Measurements from ENCODE around the gene DYRK1B.

Gene DYRK1B

GRCh38 chr19:39864118-39864517 is 30.2 kb upstream of the DYRK1B start:
- H3K36me3 ChIP-seq (ENCODE audit: control insufficient read depth in 1 of 2, insufficient read depth in 2 of 2, low read depth in 1 of 2, low read length in 2 of 2), result no peaks in the 10 kb centered on the region
- no peak overlapping the region for H3K23ac ChIP-seq (ENCODE audit: low read length in 2 of 2)
- H3K4me2 ChIP-seq (ENCODE audit: low read length, poor library complexity, severe bottlenecking), result no peak overlapping the region
- H3K79me1 ChIP-seq (replicated peaks; ENCODE audit: low read length, poor library complexity, severe bottlenecking), result no peaks in the 10 kb centered on the region
- H2BK120ac ChIP-seq (ENCODE audit: low read depth, low read length), result no peak overlapping the region
- H2AK5ac ChIP-seq (ENCODE audit: low read length, severe bottlenecking), result no peak overlapping the region
- no peak overlapping the region for H3K18ac ChIP-seq (ENCODE audit: low read depth in 1 of 2, low read length in 2 of 2)
- no peak overlapping the region for H4K91ac ChIP-seq (ENCODE audit: low read length)
- no peaks in the 10 kb centered on the region for H3K9me3 ChIP-seq (ENCODE audit: control insufficient read depth, low read length)
- H3K4me1 ChIP-seq (ENCODE audit: control insufficient read depth, insufficient read depth, low read depth, low read length), result no peaks in the 10 kb centered on the region
- H2BK15ac ChIP-seq (ENCODE audit: low read depth, poor library complexity, severe bottlenecking), result no peak overlapping the region
- no peak overlapping the region for H3K27ac ChIP-seq (ENCODE audit: low read length, poor library complexity, severe bottlenecking)
- H3K4me3 ChIP-seq (ENCODE audit: insufficient read depth in 1 of 2, low read depth in 1 of 2, low read length in 2 of 2), result no peak overlapping the region
- no peak overlapping the region for H3K4ac ChIP-seq (ENCODE audit: low read depth in 1 of 2, low read length in 2 of 2)
- H2BK12ac ChIP-seq (ENCODE audit: low read length in 2 of 2), result no peak overlapping the region
- H4K8ac ChIP-seq (ENCODE audit: low read length), result no peak overlapping the region
- no peak overlapping the region for H2BK5ac ChIP-seq (ENCODE audit: low read depth, low read length, poor library complexity, severe bottlenecking)
- H2AFZ ChIP-seq (ENCODE audit: low read depth, low read length), result no peak overlapping the region
- no peak for DNase-seq
- peaks cover 0 to 4% of the 10 kb centered on the region in 2 experiments for H3K27me3 ChIP-seq (ENCODE audit: control insufficient read depth in 1 of 2, insufficient read depth in 1 of 2, low read length in 2 of 2)
- no peak overlapping the region for H3K14ac ChIP-seq (ENCODE audit: low read length in 2 of 2)
- no CpG with 5 or more reads among the region's 2 CpGs for WGBS
- no peak overlapping the region for H3K9ac ChIP-seq (ENCODE audit: low read length)

- Histone ChIP-seq H3K27me3 (ENCODE audit: control insufficient read depth in 1 of 2, insufficient read depth in 1 of 2, low read length in 2 of 2) (no peaks in the 10 kb centered on the region), H4K8ac (ENCODE audit: low read length) (no peak overlapping the region), H2AFZ (ENCODE audit: low read depth, low read length) (no peak overlapping the region), H2AK5ac (ENCODE audit: low read length, severe bottlenecking) (no peak overlapping the region), H2BK15ac (ENCODE audit: low read depth, poor library complexity, severe bottlenecking) (no peak overlapping the region), H3K23ac (ENCODE audit: low read length in 2 of 2) (no peak overlapping the region), H3K9me3 (ENCODE audit: control insufficient read depth, low read length) (no peaks in the 10 kb centered on the region), H2BK5ac (ENCODE audit: low read depth, low read length, poor library complexity, severe bottlenecking) (no peak overlapping the region), H3K79me1 (replicated peaks; ENCODE audit: low read length, poor library complexity, severe bottlenecking) (no peaks in the 10 kb centered on the region), H2BK120ac (ENCODE audit: low read depth, low read length) (no peak overlapping the region), H3K4me3 (ENCODE audit: insufficient read depth in 1 of 2, low read depth in 1 of 2, low read length in 2 of 2) (no peak overlapping the region), H3K14ac (ENCODE audit: low read length in 2 of 2) (no peak overlapping the region), H3K27ac (ENCODE audit: low read length, poor library complexity, severe bottlenecking) (no peak overlapping the region), H3K4me1 (ENCODE audit: control insufficient read depth, insufficient read depth, low read depth, low read length) (no peaks in the 10 kb centered on the region), H4K91ac (ENCODE audit: low read length) (no peak overlapping the region), H2BK12ac (ENCODE audit: low read length in 2 of 2) (no peak overlapping the region), H3K4ac (ENCODE audit: low read depth in 1 of 2, low read length in 2 of 2) (no peak overlapping the region), H3K9ac (ENCODE audit: low read length) (no peak overlapping the region), H3K4me2 (ENCODE audit: low read length, poor library complexity, severe bottlenecking) (no peak overlapping the region), H3K18ac (ENCODE audit: low read depth in 1 of 2, low read length in 2 of 2) (no peak overlapping the region), H3K36me3 (ENCODE audit: control insufficient read depth in 1 of 2, insufficient read depth in 2 of 2, low read depth in 1 of 2, low read length in 2 of 2) (no peaks in the 10 kb centered on the region)
- 60% methylated on average over 9 of the region's 11 CpGs for WGBS
- DNase-seq, result no peak
Measured at GRCh38 chr19:39858541-39858940, 24.6 kb upstream of the DYRK1B start.

- Histone ChIP-seq H2BK12ac (ENCODE audit: low read length in 2 of 2) (no peak overlapping the region), H3K18ac (ENCODE audit: low read depth in 1 of 2, low read length in 2 of 2) (no peak overlapping the region), H2AK5ac (ENCODE audit: low read length, severe bottlenecking) (no peak overlapping the region), H3K27me3 (ENCODE audit: control insufficient read depth in 1 of 2, insufficient read depth in 1 of 2, low read length in 2 of 2) (peaks cover 0 to 5% of the 10 kb centered on the region in 2 experiments), H3K9me3 (ENCODE audit: control insufficient read depth, low read length) (no peaks in the 10 kb centered on the region), H3K14ac (ENCODE audit: low read length in 2 of 2) (no peak overlapping the region), H3K4me3 (ENCODE audit: insufficient read depth in 1 of 2, low read depth in 1 of 2, low read length in 2 of 2) (no peak overlapping the region), H3K4ac (ENCODE audit: low read depth in 1 of 2, low read length in 2 of 2) (no peak overlapping the region), H2BK15ac (ENCODE audit: low read depth, poor library complexity, severe bottlenecking) (no peak overlapping the region), H3K79me1 (replicated peaks; ENCODE audit: low read length, poor library complexity, severe bottlenecking) (no peaks in the 10 kb centered on the region), H3K4me2 (ENCODE audit: low read length, poor library complexity, severe bottlenecking) (no peak overlapping the region), H4K91ac (ENCODE audit: low read length) (no peak overlapping the region), H2BK120ac (ENCODE audit: low read depth, low read length) (no peak overlapping the region), H2BK5ac (ENCODE audit: low read depth, low read length, poor library complexity, severe bottlenecking) (no peak overlapping the region), H4K8ac (ENCODE audit: low read length) (no peak overlapping the region), H2AFZ (ENCODE audit: low read depth, low read length) (no peak overlapping the region), H3K23ac (ENCODE audit: low read length in 2 of 2) (no peak overlapping the region), H3K27ac (ENCODE audit: low read length, poor library complexity, severe bottlenecking) (no peak overlapping the region), H3K36me3 (ENCODE audit: control insufficient read depth in 1 of 2, insufficient read depth in 2 of 2, low read depth in 1 of 2, low read length in 2 of 2) (no peaks in the 10 kb centered on the region), H3K9ac (ENCODE audit: low read length) (no peak overlapping the region), H3K4me1 (ENCODE audit: control insufficient read depth, insufficient read depth, low read depth, low read length) (no peaks in the 10 kb centered on the region)
- DNase-seq, result no peak
- 92% methylated on average over 7 of the region's 7 CpGs for WGBS
Measured at GRCh38 chr19:39852882-39853281, 18.9 kb upstream of the DYRK1B start.

- 73% methylated on average over 2 of the region's 2 CpGs for WGBS
- no peak overlapping the region for H4K91ac ChIP-seq (ENCODE audit: low read length)
- no peaks in the 10 kb centered on the region for H3K36me3 ChIP-seq (ENCODE audit: control insufficient read depth in 1 of 2, insufficient read depth in 2 of 2, low read depth in 1 of 2, low read length in 2 of 2)
- H2AK5ac ChIP-seq (ENCODE audit: low read length, severe bottlenecking), result no peak overlapping the region
- H3K14ac ChIP-seq (ENCODE audit: low read length in 2 of 2), result no peak overlapping the region
- H3K4me1 ChIP-seq (ENCODE audit: control insufficient read depth, insufficient read depth, low read depth, low read length), result peaks cover 4% of the 10 kb centered on the region
- H3K79me1 ChIP-seq (replicated peaks; ENCODE audit: low read length, poor library complexity, severe bottlenecking), result no peaks in the 10 kb centered on the region
- no peak for DNase-seq
- no peak overlapping the region for H2BK12ac ChIP-seq (ENCODE audit: low read length in 2 of 2)
- H3K27me3 ChIP-seq (ENCODE audit: control insufficient read depth in 1 of 2, insufficient read depth in 1 of 2, low read length in 2 of 2), result peaks cover 0 to 5% of the 10 kb centered on the region in 2 experiments
- no peak overlapping the region for H3K23ac ChIP-seq (ENCODE audit: low read length in 2 of 2)
- H2BK120ac ChIP-seq (ENCODE audit: low read depth, low read length), result no peak overlapping the region
- no peak overlapping the region for H3K18ac ChIP-seq (ENCODE audit: low read depth in 1 of 2, low read length in 2 of 2)
- H4K8ac ChIP-seq (ENCODE audit: low read length), result no peak overlapping the region
- H3K4ac ChIP-seq (ENCODE audit: low read depth in 1 of 2, low read length in 2 of 2), result no peak overlapping the region
- H2BK5ac ChIP-seq (ENCODE audit: low read depth, low read length, poor library complexity, severe bottlenecking), result no peak overlapping the region
- no peak overlapping the region for H3K9ac ChIP-seq (ENCODE audit: low read length)
- H3K4me2 ChIP-seq (ENCODE audit: low read length, poor library complexity, severe bottlenecking), result no peak overlapping the region
- no peak overlapping the region for H2AFZ ChIP-seq (ENCODE audit: low read depth, low read length)
- H3K9me3 ChIP-seq (ENCODE audit: control insufficient read depth, low read length), result no peaks in the 10 kb centered on the region
- H2BK15ac ChIP-seq (ENCODE audit: low read depth, poor library complexity, severe bottlenecking), result no peak overlapping the region
- H3K4me3 ChIP-seq (ENCODE audit: insufficient read depth in 1 of 2, low read depth in 1 of 2, low read length in 2 of 2), result no peak overlapping the region
- no peak overlapping the region for H3K27ac ChIP-seq (ENCODE audit: low read length, poor library complexity, severe bottlenecking)
Measured at GRCh38 chr19:39850892-39851291, 16.9 kb upstream of the DYRK1B start.
